ENCODE data around the gene C2orf92. TPM values are rescaled to one million over a fixed set of nuclear protein-coding genes. Genes with fewer than 3 reads are reported as not detected.
"Not testable (repeated sequence)": the region's sequence is repeated elsewhere in the genome, so short reads cannot be mapped to it uniquely, and the experiment has no call there.

Gene C2orf92
- total RNA-seq, 3 donors from 2014 or later, result 11.2 to 49.5 (median 27.9) TPM

DNA sequence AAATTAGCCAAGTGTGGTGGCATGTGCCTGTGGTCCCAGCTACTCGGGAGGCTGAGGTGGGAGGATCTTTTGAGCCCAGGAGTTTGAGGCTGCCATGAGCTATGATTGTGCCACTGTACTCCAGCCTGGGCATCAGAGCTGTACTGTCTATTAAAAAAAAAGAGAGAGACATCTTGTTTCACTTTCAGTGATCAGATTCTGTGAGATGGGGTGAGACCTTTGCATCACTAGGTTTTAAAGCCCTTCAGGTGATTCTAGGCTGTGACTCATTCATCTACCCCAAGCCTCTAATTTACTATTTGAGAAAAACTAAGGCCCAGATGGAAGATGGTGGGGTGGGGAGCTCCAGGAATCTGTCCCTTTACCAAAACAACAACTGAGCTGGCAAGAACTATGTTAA, 7.1 kb downstream of the C2orf92 start:
- no peaks in the 10 kb centered on the region for H3K27me3 ChIP-seq
- no peaks in the 10 kb centered on the region for H3K36me3 ChIP-seq
- no peak for TF ChIP-seq POLR2A (IDR thresholded peaks at IDR 0.05)
- TF ChIP-seq, protein P1, sequence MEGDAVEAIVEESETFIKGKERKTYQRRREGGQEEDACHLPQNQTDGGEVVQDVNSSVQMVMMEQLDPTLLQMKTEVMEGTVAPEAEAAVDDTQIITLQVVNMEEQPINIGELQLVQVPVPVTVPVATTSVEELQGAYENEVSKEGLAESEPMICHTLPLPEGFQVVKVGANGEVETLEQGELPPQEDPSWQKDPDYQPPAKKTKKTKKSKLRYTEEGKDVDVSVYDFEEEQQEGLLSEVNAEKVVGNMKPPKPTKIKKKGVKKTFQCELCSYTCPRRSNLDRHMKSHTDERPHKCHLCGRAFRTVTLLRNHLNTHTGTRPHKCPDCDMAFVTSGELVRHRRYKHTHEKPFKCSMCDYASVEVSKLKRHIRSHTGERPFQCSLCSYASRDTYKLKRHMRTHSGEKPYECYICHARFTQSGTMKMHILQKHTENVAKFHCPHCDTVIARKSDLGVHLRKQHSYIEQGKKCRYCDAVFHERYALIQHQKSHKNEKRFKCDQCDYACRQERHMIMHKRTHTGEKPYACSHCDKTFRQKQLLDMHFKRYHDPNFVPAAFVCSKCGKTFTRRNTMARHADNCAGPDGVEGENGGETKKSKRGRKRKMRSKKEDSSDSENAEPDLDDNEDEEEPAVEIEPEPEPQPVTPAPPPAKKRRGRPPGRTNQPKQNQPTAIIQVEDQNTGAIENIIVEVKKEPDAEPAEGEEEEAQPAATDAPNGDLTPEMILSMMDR (IDR thresholded peaks at IDR 0.05), result no peak
- TF ChIP-seq POLR2AphosphoS5 (IDR thresholded peaks at IDR 0.05), result no peak
- DNase-seq (ENCODE audit: low spot score in 2 of 2), result no peak
- H3K4me3 ChIP-seq, result no peak overlapping the region
- no peak overlapping the region for H3K27ac ChIP-seq
- no peaks in the 10 kb centered on the region for H3K9me3 ChIP-seq
- intact Hi-C loops (cut with DNase I; ENCODE audit: low total_unique reads), result no loop called here
- H3K4me1 ChIP-seq, result no peaks in the 10 kb centered on the region

DNA sequence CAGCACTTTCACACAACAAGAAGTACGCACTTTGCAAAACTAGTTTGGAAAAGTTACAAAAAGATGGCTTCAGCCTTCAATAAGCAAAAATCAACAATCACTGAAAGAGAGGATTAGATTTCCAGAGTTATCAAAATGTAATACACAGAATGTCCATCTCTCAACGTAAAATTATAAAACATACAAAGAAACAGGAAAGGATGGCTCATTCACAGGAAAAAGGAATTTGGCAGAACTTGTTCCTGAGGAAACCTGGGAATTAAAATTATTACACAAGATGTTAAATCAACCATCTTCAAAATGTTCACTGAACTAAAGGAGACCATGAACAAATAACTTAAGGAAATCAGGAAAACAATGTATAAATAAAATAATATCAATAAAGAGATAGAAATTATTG, 8.0 kb downstream of the C2orf92 start:
- Histone ChIP-seq H3K9me3 (no peaks in the 10 kb centered on the region), H3K36me3 (no peaks in the 10 kb centered on the region), H3K4me3 (no peak overlapping the region), H3K4me1 (no peaks in the 10 kb centered on the region), H3K27me3 (no peaks in the 10 kb centered on the region), H3K27ac (no peak overlapping the region)
- no peak for DNase-seq (ENCODE audit: low spot score in 2 of 2)
- intact Hi-C loops (cut with DNase I; ENCODE audit: low total_unique reads), result no loop called here
- TF ChIP-seq, protein P1 (IDR thresholded peaks at IDR 0.05), result no peak
- TF ChIP-seq POLR2AphosphoS5 (IDR thresholded peaks at IDR 0.05) (no peak), POLR2A (IDR thresholded peaks at IDR 0.05) (no peak)

DNA sequence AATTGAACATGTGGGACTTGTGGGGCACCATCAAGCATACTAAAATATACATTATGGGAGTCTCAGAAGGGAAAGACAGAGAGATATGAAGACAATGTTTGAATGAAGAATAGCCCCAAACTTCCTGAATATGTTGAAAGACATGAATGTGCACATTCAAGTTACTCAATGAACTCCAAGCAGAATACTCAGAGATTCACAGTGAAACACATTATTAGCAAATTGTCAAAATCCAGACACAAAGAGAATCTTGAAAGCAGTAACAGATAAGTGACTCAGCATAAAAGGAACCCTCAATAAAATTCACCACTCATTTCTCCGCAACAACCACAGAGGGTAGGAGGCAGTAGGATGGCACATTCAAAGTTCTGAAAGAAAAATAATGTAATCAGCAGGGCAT, 8.8 kb downstream of the C2orf92 start:
- Histone ChIP-seq H3K9me3 (no peaks in the 10 kb centered on the region), H3K27me3 (no peaks in the 10 kb centered on the region), H3K27ac (no peak overlapping the region), H3K36me3 (no peaks in the 10 kb centered on the region), H3K4me3 (no peak overlapping the region), H3K4me1 (no peaks in the 10 kb centered on the region)
- intact Hi-C loops (cut with DNase I; ENCODE audit: low total_unique reads), result no loop called here
- TF ChIP-seq, protein P1 (IDR thresholded peaks at IDR 0.05), result no peak
- no peak for TF ChIP-seq POLR2A (IDR thresholded peaks at IDR 0.05)
- no peak for TF ChIP-seq POLR2AphosphoS5 (IDR thresholded peaks at IDR 0.05)
- no peak for DNase-seq (ENCODE audit: low spot score in 2 of 2)

DNA sequence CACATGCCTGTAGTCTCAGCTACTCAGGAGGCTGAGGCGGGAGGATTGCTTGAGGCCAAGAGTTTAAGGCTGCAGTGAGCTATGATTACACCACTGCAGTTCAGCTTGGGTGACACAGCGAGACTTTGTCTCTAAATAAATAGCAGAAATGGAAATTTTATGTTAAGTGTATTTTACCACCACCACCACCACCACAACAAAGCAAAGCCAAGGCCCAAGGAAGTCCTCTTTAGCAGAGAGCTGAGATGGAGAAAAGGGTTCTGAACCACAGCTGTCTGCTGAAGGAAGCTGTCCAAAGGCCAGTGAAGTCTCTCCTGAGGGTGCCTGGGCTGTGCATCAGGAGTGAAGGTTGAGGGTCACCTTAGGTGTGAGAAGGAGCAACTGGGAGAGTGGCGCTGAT, 17.7 kb downstream of the C2orf92 start:
- H3K4me1 ChIP-seq; H3K4me3 ChIP-seq; H3K9me3 ChIP-seq; H3K27me3 ChIP-seq; intact Hi-C loops (cut with DNase I; ENCODE audit: low total_unique reads); DNase-seq (ENCODE audit: low spot score in 2 of 2); H3K36me3 ChIP-seq; H3K27ac ChIP-seq: not testable (repeated sequence)

DNA sequence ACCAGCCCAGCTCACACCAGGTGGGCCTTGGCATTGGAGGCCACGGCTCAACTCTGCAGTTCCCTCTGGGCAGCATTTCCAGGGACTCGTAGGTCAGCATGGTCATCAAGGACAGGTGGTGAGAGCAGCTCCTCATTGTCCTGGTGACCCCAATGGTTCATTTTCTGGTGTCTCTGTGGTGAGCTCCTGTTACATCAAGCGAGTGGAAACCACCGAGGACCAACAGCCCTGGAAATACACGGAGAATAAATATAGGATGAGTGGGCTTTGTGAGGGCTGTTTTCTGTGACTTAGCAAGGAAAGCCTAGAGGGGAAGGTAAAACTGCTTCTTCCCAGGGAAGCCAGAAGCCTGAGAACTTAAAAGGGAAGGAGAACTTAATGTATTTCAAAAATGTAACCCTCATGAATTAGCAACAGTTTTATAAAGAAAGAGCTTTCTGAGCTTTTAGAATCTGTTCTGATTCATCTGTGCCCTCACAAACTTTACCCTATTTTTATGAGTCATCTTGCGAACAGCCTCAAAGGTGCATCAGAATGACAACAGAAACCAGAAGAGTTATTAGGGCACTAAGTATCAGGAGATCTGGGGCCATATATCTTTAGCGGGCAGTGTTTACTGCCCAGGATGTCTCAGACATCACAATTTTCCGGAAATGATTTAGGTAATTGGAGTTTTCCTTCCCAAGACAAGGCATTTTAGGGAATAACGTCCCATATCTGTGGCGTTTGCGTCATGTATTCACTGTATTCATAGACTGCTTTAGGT, 18.7 kb downstream of the C2orf92 start:
- Histone ChIP-seq H3K9me3 (no peaks in the 10 kb centered on the region), H3K4me3 (no peak overlapping the region), H3K27ac (no peak overlapping the region), H3K27me3 (no peaks in the 10 kb centered on the region), H3K4me1 (no peaks in the 10 kb centered on the region), H3K36me3 (no peaks in the 10 kb centered on the region)
- no peak for DNase-seq (ENCODE audit: low spot score in 2 of 2)
- TF ChIP-seq POLR2AphosphoS5 (IDR thresholded peaks at IDR 0.05), result no peak
- TF ChIP-seq, protein P1 (IDR thresholded peaks at IDR 0.05), result no peak
- no peak for TF ChIP-seq POLR2A (IDR thresholded peaks at IDR 0.05)
- intact Hi-C loops (cut with DNase I; ENCODE audit: low total_unique reads), result no loop called here

Measured in breast epithelium (tissue), 4 donors.